BJ (cell line): ENCODE results near the gene XYLT1. TPM values are rescaled to one million over a fixed set of nuclear protein-coding genes. Genes with fewer than 3 reads are reported as not detected.

Experiments used
- CTCF ChIA-PET: fragments of 350-600 bp; formaldehyde crosslinking; extraction: SDS; loops from one replicate; lab custom pipeline; 2021; ENCODE audit warnings: antibody characterized with exemption, inconsistent platforms; lab: Yijun Ruan, JAX
- POLR2A ChIA-PET: fragments of 300-600 bp; sonication (Branson Sonifier 250); formaldehyde crosslinking; extraction: SDS; loops from one replicate; lab custom pipeline; 2021; ENCODE audit warnings: antibody characterized with exemption; lab: Charles Lee
- DNase-seq: peaks from one replicate; pipeline ENCODE4 v3.0.0-alpha.2; 2011; ENCODE audit warnings: low read depth
- H3K27me3 ChIP-seq: 2 replicates; pipeline ENCODE4 v1.6.0; 2011; ENCODE audit warnings: low read length; ENCODE audit not compliant: control insufficient read depth, insufficient read depth
- H3K36me3 ChIP-seq: 2 replicates; pipeline ENCODE4 v1.5.1; 2011; ENCODE audit warnings: low read length; ENCODE audit not compliant: control insufficient read depth, insufficient read depth
- H3K4me3 ChIP-seq: 2 replicates; pipeline ENCODE4 v1.5.1; 2011; ENCODE audit warnings: low read depth, mild to moderate bottlenecking, control low read depth, low read length
- CTCF ChIP-seq: IDR thresholded peaks from 2 replicates; pipeline ENCODE4 v1.5.1; 2011; ENCODE audit warnings: low read depth, mild to moderate bottlenecking, control low read depth, inconsistent platforms, low read length, moderate library complexity; ENCODE audit not compliant: insufficient read depth
- polyA plus RNA-seq: library from polyadenylated mRNA; depleted of rRNA; stranded (reverse); fragments of >200 nt; gene quantifications from 2 replicates; pipeline ENCODE4 v1.2.3, GENCODE V29; 2011

The XYLT1 gene
- polyA plus RNA-seq, 1 experiment, result 15.9 TPM

- ChIA-PET CTCF (no interaction called here), POLR2A (no interaction called here)
- H3K4me3 ChIP-seq, result no peak overlapping the region
- no peak for TF ChIP-seq CTCF
- no peaks in the 10 kb centered on the region for H3K36me3 ChIP-seq
- no peak for DNase-seq
- H3K27me3 ChIP-seq, result no peaks in the 10 kb centered on the region
Observed at GRCh38 chr16:17295948-17296347, 174.8 kb downstream of the XYLT1 start.

- Histone ChIP-seq H3K27me3 (no peaks in the 10 kb centered on the region), H3K4me3 (no peak overlapping the region), H3K36me3 (no peaks in the 10 kb centered on the region)
- no peak for DNase-seq
- TF ChIP-seq CTCF, result no peak
- CTCF ChIA-PET, result no interaction called here
- POLR2A ChIA-PET, result no interaction called here
Observed at GRCh38 chr16:17294856-17295255, 175.9 kb downstream of the XYLT1 start.

DNA sequence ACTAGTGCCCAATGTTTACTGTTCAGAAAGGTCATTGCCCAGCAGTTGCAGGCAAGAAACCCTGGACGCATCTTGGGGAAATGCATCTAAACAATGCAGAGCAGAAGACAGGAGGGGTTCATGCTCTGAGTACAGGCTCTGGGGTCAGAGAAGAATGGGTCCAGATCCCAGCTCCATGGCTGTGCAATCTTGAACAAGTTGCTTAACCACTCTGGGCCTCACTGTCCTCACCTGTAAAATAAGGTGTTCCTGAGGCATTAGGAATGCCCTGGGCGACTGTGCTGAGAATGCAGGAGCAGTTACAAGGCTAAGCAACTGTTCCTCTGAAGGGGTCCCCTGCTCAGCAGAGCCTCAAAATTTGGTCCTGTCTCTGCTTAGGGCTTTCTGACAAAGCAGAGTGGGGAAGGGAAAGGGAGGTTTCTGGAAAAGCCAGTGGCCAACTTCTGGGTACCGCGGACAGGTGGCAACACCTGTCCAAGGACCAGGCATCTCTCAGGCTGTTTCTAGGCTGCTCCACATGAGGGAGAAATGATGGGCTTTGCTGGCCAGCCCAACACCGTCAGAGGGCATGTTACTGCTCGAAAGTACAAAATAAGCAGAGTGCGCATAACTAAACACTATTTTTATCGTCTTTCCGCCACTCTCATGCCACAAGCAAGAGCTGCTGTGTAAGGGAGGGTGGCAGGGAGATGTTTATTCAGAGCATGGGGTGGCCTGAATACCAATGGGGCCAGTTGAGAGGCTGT, 176.8 kb downstream of the XYLT1 start:
- no peak for DNase-seq
- no peaks in the 10 kb centered on the region for H3K36me3 ChIP-seq
- TF ChIP-seq CTCF, result no peak
- ChIA-PET POLR2A (no interaction called here), CTCF (no interaction called here)
- no peak overlapping the region for H3K4me3 ChIP-seq
- no peaks in the 10 kb centered on the region for H3K27me3 ChIP-seq

DNA sequence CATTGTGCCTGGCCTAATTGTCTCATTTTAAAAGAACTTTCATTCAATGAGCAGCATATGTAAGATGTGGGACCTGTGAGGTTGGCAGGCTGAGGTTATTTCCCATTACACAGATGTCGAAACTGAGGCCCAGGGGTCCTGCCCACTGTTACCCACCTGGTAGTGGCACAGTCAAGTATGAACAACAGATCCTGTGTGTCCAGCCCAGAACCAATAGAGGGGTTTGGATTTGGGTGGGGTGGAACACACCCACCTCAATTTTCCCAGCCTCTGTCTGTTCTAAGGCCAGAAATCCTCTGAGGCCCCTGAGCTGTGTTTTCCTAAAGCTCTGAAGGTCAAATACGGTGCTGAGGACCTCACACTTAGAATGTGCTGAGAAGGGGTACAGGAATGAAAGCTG, 179.5 kb downstream of the XYLT1 start:
- POLR2A ChIA-PET, result no interaction called here
- no peaks in the 10 kb centered on the region for H3K27me3 ChIP-seq
- TF ChIP-seq CTCF, result no peak
- CTCF ChIA-PET, result interaction anchor here (1.2 to 1.5 kb wide), 2 partner anchors 8 to 12 kb away, joined by 3 read pairs; no protein-coding TSS in a partner anchor
- H3K36me3 ChIP-seq, result no peaks in the 10 kb centered on the region
- H3K4me3 ChIP-seq, result no peak overlapping the region
- no peak for DNase-seq

DNA sequence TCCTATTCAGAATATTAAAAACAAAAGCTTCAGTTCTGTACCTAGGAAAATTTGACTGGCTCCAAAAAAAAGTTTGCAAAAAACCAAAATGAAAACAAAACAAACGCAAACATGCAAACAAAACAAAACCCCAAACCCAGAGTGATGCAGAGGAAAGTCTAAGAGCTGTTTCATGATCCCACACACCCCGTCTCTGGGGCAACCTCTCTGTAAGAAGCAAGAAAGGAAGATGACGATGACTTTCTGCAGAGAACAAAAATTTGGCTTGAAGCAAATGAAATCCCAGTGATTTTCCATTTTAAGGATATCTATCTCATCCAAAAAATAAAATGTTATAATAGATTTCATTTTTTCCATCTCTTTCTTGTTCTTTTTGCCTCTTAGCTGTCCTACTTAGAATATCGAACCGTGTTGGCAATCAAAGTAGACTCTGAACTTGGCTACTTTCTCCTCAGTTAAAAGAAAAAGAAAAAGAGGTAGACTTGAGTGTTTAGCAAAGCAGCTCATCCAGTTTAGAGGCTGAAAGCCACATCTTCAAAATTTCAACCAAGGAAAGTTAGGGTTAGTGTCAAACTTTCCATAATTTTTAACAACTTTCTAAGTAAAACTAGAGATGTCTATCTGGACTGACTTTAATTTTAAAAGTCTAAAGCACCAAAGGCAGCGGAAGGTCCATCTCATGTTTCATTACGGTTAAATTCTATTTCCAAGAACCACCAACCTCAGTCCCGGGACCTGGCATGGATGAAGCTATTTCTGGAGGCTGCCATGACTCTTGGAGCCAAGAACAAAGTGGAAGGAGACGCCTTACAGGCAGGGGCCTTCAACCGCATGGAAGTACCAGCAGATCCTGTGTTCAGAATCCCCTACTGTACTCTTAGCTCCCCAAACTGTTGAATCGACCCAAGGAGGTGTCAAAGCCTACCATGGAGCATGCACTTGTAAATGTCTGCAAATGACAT, 180.8 kb downstream of the XYLT1 start:
- POLR2A ChIA-PET, result no interaction called here
- no peaks in the 10 kb centered on the region for H3K36me3 ChIP-seq
- H3K4me3 ChIP-seq, result no peak overlapping the region
- CTCF ChIA-PET, result interaction anchor here (0.6 to 1.5 kb wide), 5 partner anchors 9 to 37 kb away, joined by 3 to 5 read pairs (median 3); no protein-coding TSS in a partner anchor
- TF ChIP-seq CTCF, result no peak
- H3K27me3 ChIP-seq, result no peaks in the 10 kb centered on the region
- no peak for DNase-seq
